Adrenal gland (tissue), 12 donors: Measurements from ENCODE around the gene ZSCAN5A. TPM values are rescaled to one million over a fixed set of nuclear protein-coding genes. Genes with fewer than 3 reads are reported as not detected.
"Not testable (repeated sequence)": the region's sequence is repeated elsewhere in the genome, so short reads cannot be mapped to it uniquely, and the experiment has no call there.

Experiments used
- DNase-seq, 7 donors: peaks; one replicate each; pipeline ENCODE4 v3.0.0-alpha.2; 2019 to 2020
- H3K27ac ChIP-seq, 5 donors: fragments of 200-600 bp; sonication (generic) in 4 of 5; 1 replicate in 3 of 5; 2 replicates in 2 of 5; pipeline versions ENCODE4 v1.5.1 to v1.8.0; 2016 to 2020; ENCODE audit warnings: mild to moderate bottlenecking in 1 of 5
- H3K27me3 ChIP-seq: fragments of 200-600 bp; 2 replicates; pipeline ENCODE4 v1.8.0; 2021
- H3K36me3 ChIP-seq, 2 donors: fragments of 200-600 bp; replicated peaks in 1 of 2; 1 replicate in 1 of 2; 2 replicates in 1 of 2; pipeline versions ENCODE4 v1.5.1 to v1.8.0; 2018 to 2022
- H3K4me1 ChIP-seq, 2 donors: fragments of 200-600 bp; replicated peaks in 1 of 2; 1 replicate in 1 of 2; 2 replicates in 1 of 2; pipeline versions ENCODE4 v1.5.1 to v1.8.0; 2018 to 2021
- H3K4me3 ChIP-seq, 4 donors: fragments of 200-600 bp; sonication (generic) in 3 of 4; one replicate each; pipeline ENCODE4 v1.5.1; 2016 to 2018
- H3K9me3 ChIP-seq, 3 donors: fragments of 200-600 bp; sonication (generic) in 1 of 3; replicated peaks in 1 of 3; 1 replicate in 2 of 3; 2 replicates in 1 of 3; pipeline versions ENCODE4 v1.5.1 to v1.8.0; 2016 to 2021
- POLR2A ChIP-seq, 2 donors: fragments of 450-650 bp; IDR thresholded peaks; one replicate each; pipeline ENCODE4 v1.6.1; 2017; ENCODE audit warnings: antibody characterized with exemption in 2 of 2, mild to moderate bottlenecking in 2 of 2, moderate library complexity in 1 of 2
- WGBS, 4 donors: extraction: QIAGEN DNeasy Blood & Tissue Kit in 2 of 4; methylation state at CpG; one replicate each; pipeline versions ENCODE4 v1.1.5 to v1.1.7; 2013 to 2017; 5-methylcytosine and 5-hydroxymethylcytosine counted together
- intact Hi-C, 2 donors: fragments of 100-400 bp; cut with DNase I; formaldehyde crosslinking; loops; one replicate each; pipeline versions ENCODE4 v1.14.1 to v1.15.0; 2022 to 2023
- polyA plus RNA-seq, 3 donors: library from polyadenylated mRNA; stranded (reverse); fragments of 200-250 nt in 2 of 3; fragments of 350-450 nt in 1 of 3; fragmentation: Illumina TruSeq in 1 of 3; extraction: RNeasy Lipid Tissue Mini Kit (QIAGEN cat#74804) in 1 of 3; gene quantifications; one replicate each; pipeline ENCODE4 v1.2.3, GENCODE V29; 2013 to 2014
- total RNA-seq, 9 donors: library from RNA; depleted of rRNA in 4 of 9; stranded (reverse); fragments of >200 nt in 4 of 9; fragments of 120-200 nt in 1 of 9; fragmentation: NEBNext Ultra II Directional in 1 of 9; extraction: Animal tissue kit (Norgen Biotek cat#: 25700) in 1 of 9; gene quantifications; one replicate each; pipeline versions ENCODE4 v1.1.0 to v1.2.4, GENCODE V29; 2013 to 2023
- TF ChIP-seq, protein P1 (sequence below), 6 experiments: fragments of 450-650 bp in 4 of 6; fragments of 200-600 bp in 2 of 6; sonication (generic) in 1 of 6; IDR thresholded peaks; 1 replicate in 5 of 6; 2 replicates in 1 of 6; pipeline versions ENCODE4 v1.5.1 to v1.8.0; 2016 to 2021; ENCODE audit warnings: antibody characterized with exemption in 6 of 6, mild to moderate bottlenecking in 2 of 6, moderate library complexity in 1 of 6
- donor health status: healthy with polysubstance abuse.
- donor health status: Bipolar disorder and iron deficiency.
- donor health status: DM: yes; HTN: yes; CAD: no.
- donor health status: DM: no; HTN: no; CAD: no.
- donor health status: DM: no; HTN: no; CAD: no.
- donor health status: DM: yes; HTN: yes; CAD: no.

ZSCAN5A gene
- total and polyA plus RNA-seq, 12 donors: 4.5 to 20.1 (median 8.1) TPM

DNA sequence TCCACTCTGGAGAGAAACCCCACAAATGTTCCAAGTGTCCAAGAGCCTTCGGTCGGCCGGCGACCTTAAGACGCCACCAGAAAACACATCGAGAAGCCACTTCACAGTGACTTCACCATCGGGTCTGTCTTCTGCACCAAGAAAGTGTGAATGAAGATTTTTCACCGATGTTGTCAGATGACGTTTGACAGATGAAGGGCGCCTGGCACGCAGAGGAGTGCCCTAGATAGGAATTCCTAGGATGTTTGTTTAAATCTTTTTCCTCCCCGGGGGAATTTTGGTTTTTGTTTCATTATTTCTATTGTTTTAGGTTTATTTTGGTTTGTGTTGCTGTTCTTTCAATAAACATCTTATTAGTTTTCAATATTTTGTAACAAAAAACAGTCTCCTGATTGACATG lies 105.5 kb downstream of the ZSCAN5A start:
- Histone ChIP-seq H3K4me3 (no peak overlapping the region), H3K36me3 (no peaks in the 10 kb centered on the region), H3K9me3 (no peaks in the 10 kb centered on the region), H3K27me3 (no peaks in the 10 kb centered on the region), H3K27ac (no peak overlapping the region), H3K4me1 (no peaks in the 10 kb centered on the region)
- intact Hi-C loops: no loop called here
- DNase-seq: no peak
- WGBS, 4 donors: 83 to 88% (median 86%) methylated on average over 12 of the region's 12 CpGs
- no peak for TF ChIP-seq POLR2A (IDR thresholded peaks at IDR 0.05)
- TF ChIP-seq, protein P1, sequence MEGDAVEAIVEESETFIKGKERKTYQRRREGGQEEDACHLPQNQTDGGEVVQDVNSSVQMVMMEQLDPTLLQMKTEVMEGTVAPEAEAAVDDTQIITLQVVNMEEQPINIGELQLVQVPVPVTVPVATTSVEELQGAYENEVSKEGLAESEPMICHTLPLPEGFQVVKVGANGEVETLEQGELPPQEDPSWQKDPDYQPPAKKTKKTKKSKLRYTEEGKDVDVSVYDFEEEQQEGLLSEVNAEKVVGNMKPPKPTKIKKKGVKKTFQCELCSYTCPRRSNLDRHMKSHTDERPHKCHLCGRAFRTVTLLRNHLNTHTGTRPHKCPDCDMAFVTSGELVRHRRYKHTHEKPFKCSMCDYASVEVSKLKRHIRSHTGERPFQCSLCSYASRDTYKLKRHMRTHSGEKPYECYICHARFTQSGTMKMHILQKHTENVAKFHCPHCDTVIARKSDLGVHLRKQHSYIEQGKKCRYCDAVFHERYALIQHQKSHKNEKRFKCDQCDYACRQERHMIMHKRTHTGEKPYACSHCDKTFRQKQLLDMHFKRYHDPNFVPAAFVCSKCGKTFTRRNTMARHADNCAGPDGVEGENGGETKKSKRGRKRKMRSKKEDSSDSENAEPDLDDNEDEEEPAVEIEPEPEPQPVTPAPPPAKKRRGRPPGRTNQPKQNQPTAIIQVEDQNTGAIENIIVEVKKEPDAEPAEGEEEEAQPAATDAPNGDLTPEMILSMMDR (IDR thresholded peaks at IDR 0.05): no peak

DNA sequence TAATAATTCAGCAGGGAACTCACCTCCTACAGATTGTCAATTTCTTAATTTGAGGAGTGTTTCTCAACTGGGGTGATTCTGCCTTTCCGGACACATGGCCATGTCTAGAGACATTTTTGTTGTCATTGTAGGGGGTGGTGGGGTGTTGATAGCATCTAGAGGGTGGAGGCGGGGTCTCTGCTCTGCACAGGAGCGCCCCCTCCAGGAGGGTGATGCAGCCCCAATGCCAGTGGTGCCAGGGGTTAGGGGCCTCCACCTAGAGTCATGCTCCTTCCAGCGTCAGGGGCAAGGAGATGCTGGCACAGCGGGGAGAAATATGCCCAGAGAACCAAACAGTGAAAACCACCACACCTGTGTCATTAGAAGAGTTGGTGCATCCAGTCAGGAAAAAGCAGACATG lies 107.1 kb downstream of the ZSCAN5A start:
- intact Hi-C loops, H3K9me3 ChIP-seq, H3K4me3 ChIP-seq, H3K36me3 ChIP-seq, H3K27me3 ChIP-seq, H3K4me1 ChIP-seq, DNase-seq, H3K27ac ChIP-seq: not testable (repeated sequence)
- WGBS, 4 donors: 58 to 96% (median 83%) methylated on average over 4 to 5 of the region's 5 CpGs

DNA sequence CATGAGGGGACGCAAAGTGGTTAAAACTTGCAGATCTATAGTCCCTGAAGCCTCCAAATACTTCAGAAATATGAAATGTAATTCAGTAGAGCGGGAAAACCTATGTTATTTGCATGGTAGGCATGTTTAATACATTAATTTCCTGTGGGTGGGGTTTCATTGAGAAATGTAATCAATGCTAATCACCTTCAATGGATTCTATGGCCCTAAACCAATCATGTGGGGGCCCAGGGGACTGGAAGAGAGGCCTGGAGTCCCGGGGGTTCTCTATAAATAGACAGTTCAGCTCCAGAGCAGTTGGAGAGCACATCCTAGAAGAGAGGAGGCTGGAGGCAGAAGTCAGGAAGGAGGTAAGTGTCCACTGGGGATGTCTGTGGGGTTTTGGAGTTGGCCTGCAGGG lies 112.7 kb downstream of the ZSCAN5A start, which contains the start of gene ZSCAN5C:
TSS of gene ZSCAN5C (plus strand) at position 301 of the 400 bp plus-strand sequence. CDS start 3,641 bp downstream, outside the sequence.
- Histone ChIP-seq H3K4me1 (no peaks in the 10 kb centered on the region), H3K27ac (no peak within 1 kb of the TSS), H3K27me3 (no peaks in the 10 kb centered on the region), H3K36me3 (no peaks in the 10 kb centered on the region), H3K9me3 (no peaks in the 10 kb centered on the region), H3K4me3 (no peak within 1 kb of the TSS)
- no peak for DNase-seq
- WGBS, 4 donors: 66 to 73% (median 68%) methylated on average over 3 of the region's 3 CpGs
- intact Hi-C loops: no loop called here
- TF ChIP-seq, protein P1 (IDR thresholded peaks at IDR 0.05): no peak
- TF ChIP-seq POLR2A (IDR thresholded peaks at IDR 0.05): no peak

DNA sequence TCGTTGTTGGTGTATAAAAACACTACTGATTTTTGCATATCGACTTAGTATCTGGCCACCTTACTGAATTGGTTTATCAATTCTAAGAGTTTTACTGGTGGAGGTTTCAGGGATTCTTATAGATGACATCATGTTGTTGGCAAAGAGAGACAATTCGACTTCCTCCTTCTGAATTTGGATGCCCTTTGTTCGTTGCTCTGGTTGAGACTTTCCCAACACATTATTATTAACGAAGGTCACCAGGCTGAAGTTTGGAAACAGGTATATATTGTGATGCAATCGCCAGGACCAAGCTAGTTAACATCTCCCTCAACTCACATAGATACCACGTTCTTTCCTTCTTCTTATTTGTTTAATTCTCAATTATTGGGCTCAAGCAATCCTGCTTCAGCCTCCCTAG lies 115.0 kb downstream of the ZSCAN5A start:
- no peak for TF ChIP-seq POLR2A (IDR thresholded peaks at IDR 0.05)
- TF ChIP-seq, protein P1 (IDR thresholded peaks at IDR 0.05): no peak
- WGBS, 4 donors: 66 to 78% (median 74%) methylated on average over 6 to 7 of the region's 7 CpGs
- no peak overlapping the region for H3K4me3 ChIP-seq
- no peaks in the 10 kb centered on the region for H3K36me3 ChIP-seq
- intact Hi-C loops: no loop called here
- DNase-seq: no peak
- H3K27ac ChIP-seq: no peak overlapping the region
- H3K9me3 ChIP-seq: no peaks in the 10 kb centered on the region
- no peaks in the 10 kb centered on the region for H3K4me1 ChIP-seq
- no peaks in the 10 kb centered on the region for H3K27me3 ChIP-seq

DNA sequence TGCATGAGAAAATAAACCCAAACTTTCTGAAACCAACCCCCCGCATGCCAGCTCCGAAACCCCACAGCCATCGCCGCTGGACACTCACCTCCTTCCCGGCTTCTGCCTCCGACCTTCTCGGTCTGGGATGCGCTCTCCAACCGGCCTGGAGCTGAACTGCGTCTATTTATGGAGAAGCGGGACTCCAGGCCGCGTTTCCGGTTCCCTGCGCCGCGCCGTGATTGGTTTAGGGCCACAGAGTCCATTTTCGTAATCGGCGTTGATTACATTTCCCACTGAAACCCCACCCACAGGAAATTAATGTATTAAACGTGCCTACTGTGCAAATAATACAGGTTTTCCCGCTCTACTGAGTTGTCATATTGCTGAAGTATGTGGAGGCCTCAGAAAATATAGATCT lies 117.0 kb downstream of the ZSCAN5A start, which contains the start of gene ZSCAN5B:
TSS of gene ZSCAN5B (minus strand) at position 138 of the 400 bp plus-strand sequence. CDS start 4,731 bp downstream, outside the sequence.
- DNase-seq, H3K27me3 ChIP-seq, H3K4me3 ChIP-seq, H3K4me1 ChIP-seq, intact Hi-C loops, H3K27ac ChIP-seq, H3K36me3 ChIP-seq, H3K9me3 ChIP-seq: not testable (repeated sequence)
- WGBS, 4 donors: 84 to 91% (median 89%) methylated on average over 21 to 23 of the region's 23 CpGs
